ENCODE results near the gene LRRC37B.
"Not testable (repeated sequence)": the region's sequence is repeated elsewhere in the genome, so short reads cannot be mapped to it uniquely, and the experiment has no call there.

Gene LRRC37B

DNA sequence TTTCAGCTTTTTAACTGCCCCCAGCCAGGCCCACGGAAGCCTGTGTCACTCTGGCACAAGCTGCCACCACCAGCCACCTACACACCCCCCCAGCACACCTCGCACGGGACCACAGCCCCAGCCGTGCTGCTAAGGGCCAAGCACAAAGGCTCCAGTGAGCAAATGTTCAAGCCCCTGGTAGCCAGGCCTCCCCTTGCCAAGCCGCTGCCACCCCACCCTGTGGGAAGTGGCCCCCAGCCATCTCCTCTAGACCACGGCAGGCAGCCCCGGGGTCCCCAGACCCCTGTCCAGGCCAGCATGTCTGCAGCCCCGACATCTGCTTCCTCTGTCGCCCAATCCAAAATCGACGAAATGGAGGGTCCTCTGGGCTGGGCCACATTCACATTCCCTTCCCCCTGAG, 35.1 kb downstream of the LRRC37B start:
- not testable (repeated sequence) for DNase-seq

GRCh38 chr17:32045611-32046010, 38.4 kb downstream of the LRRC37B start:
- DNase-seq, result not testable (repeated sequence)

DNA sequence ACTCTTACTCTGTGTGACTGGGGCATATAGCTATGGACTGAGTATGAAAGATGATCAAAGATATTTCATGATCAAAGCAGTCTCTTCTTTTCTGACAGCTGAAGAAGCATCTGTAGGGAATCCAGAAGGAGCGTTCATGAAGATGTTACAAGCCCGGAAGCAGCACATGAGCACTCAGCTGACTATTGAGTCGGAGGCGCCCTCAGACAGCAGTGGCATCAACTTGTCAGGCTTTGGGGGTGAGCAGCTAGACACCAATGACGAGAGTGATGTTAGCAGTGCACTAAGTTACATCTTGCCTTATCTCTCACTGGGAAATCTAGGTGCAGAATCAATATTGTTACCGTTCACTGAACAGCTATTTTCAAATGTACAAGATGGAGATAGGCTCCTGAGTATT, 40.5 kb downstream of the LRRC37B start:
- DNase-seq, result not testable (repeated sequence)

- not testable (repeated sequence) for DNase-seq
These were observed 47.8 kb downstream of the LRRC37B start for GRCh38 chr17:32054985-32055384.

DNA sequence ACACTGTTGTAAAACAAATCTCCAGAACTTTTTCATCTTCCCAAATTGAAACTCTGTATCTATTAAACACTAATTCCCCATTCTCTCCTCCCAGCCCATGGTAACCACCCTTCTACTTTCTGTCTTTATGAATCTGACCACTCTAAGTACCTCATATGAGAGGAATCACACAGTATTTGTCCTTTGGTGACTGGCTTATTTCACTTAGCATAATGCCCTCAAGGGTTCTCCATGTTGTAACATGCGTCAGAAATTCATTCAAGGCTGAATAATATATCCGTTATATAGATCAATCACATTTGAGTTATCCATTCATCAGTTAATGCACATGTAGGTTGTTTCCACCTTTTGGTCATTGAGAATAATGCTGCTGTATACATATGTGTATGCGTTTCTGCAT, 48.2 kb downstream of the LRRC37B start:
- not testable (repeated sequence) for DNase-seq

DNA sequence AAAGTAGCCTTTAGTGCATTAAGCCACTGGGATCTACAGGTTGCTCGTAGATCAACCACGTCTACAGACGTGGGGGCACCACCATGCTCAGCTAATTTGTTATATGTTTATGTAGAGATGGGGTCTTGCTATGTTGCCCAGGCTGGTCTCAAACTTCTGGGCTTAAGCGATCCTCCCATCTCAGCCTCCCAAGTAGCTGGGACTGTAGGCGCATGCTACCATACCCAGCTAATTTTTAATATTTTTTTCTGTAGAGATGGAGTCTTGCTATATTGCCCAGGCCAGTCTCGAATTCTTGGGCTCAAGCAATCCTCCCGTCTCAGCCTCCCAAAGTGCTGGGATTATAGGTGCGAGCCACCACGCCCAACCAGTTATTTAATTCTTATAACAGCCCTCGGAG, 49.3 kb downstream of the LRRC37B start:
- DNase-seq, result not testable (repeated sequence)

DNA sequence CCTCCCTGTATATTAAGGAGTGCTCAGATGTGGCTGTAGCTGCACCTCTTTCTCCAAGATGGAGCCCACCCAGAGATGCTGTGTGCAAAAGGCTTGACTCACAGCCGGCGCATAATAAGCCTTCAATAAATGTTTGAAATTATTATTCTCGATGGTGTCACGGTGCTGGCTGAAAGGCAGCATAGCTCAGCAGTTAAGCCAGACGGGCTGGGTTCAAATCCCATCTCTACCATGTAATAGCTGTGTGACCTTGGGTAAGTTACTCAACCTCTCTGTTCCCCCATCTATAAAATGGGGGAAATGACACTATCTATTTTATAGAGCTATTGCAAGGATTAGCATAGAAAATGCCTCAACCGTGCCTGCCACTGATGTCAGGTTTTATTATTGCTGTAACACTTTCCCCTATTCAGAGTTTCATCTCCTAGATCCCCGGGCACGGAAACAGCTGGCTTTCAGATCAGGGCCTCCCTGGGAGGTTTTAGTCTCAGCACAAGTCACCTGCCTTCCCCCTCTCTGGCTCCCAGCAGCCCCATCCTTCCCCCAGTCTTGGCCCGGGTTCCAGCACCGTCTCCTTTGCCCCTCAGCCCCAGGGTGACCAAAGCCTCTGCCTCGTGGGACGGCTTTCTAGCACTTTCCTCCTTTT, 50.4 kb downstream of the LRRC37B start:
- not testable (repeated sequence) for DNase-seq

GRCh38 chr17:32060695-32061094, 53.5 kb downstream of the LRRC37B start:
- not testable (repeated sequence) for DNase-seq

DNA sequence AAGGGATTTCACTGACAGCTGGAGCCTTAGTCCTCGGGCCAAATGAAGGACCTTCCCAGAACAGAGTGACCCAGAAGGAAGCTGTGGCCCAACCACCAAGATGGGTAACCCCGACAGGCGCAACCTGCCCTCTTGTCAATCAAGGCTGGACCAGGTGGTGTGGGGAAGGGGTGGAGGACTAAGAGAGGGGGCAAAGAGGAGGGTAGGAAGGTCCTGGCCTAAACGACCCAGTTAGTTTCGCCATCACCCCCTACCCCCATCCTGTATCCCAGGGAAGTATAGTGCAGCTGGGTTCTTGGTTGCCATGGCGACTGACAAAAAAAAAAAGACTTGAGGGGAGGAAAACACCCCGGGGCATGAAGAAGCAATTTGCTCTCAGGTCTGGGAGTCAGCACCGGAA, 54.7 kb downstream of the LRRC37B start:
- not testable (repeated sequence) for DNase-seq

DNA sequence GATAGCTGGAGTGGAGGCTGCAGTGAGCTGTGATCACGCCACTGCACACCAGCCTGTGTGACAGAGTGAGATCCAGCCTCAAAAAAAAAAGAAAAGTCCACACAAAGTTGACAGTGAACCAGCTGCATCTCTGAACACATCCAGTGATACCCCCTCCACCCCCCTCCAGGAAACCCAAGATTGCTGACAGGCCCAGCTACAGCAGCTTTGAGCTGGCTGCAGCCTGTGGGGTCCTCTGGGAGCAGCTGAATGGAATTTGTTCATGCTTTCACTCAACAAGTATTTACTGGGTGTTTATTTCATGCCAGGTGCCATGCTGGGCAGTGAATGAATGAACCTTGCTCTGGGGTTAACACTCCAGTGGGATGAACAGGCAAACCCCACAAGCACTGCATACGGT, 56.9 kb downstream of the LRRC37B start:
- DNase-seq, result not testable (repeated sequence)

- not testable (repeated sequence) for DNase-seq
These were observed 59.0 kb downstream of the LRRC37B start for GRCh38 chr17:32066123-32066680.

DNA sequence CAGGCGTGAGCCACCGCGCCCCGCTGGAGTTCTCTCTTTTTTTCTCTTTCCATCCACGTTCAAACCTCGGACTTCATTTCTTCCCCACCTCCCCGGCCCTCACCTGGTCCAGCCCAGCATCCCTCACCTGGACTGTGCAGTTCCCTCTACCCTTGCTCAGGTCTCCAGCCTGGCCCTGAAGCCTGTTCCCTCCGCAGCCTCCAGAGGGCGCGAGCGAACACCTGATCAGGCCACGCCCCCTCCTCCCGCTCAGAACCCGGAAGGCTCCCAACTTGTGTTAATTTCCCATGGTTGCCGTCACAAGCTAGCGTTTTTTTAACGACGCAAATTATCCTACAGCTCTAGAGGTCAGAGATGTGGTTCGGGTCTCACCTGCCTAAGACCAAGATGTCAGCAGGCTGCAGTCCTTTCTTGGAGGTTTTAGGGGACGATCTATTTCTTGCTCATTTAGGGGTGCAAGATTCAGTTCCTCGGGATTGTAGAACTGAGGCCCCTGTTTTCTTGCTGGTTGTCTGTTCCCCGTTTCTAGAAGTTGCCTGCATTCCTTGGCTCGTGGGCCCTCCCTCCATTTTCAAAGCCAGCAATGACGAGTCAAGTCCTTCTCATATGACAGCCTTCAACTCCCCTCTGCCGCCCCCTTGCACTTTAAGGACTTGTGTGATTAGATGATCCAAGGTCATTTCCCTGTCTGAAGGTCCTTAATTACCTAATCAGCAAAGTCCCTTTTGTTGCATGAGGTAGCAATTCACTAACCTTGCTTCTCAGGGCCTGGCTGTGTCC, 59.9 kb downstream of the LRRC37B start:
- not testable (repeated sequence) for DNase-seq

DNA sequence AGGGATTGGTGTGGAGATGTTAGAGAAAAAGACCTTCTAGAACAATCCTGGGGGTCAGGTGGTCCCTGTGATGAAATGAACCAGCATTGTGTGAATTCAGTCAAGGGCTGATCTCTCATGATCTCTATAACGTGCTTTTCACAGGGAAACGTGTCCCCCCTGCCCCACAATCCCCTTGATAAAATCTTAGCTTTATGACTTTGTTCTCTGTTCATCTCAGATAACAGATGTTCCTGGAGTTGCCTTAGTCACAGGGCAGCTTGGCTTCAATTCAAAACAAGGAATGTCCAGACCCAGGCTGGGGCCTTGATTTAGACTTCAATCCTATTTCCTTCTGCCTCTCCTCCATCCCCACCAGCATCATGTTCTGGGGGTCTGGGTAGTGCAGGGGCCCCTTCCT, 61.9 kb downstream of the LRRC37B start:
- not testable (repeated sequence) for DNase-seq

GRCh38 chr17:32071961-32072360, 64.8 kb downstream of the LRRC37B start:
- not testable (repeated sequence) for DNase-seq

GRCh38 chr17:32073131-32073530, 65.9 kb downstream of the LRRC37B start:
- not testable (repeated sequence) for DNase-seq

DNA sequence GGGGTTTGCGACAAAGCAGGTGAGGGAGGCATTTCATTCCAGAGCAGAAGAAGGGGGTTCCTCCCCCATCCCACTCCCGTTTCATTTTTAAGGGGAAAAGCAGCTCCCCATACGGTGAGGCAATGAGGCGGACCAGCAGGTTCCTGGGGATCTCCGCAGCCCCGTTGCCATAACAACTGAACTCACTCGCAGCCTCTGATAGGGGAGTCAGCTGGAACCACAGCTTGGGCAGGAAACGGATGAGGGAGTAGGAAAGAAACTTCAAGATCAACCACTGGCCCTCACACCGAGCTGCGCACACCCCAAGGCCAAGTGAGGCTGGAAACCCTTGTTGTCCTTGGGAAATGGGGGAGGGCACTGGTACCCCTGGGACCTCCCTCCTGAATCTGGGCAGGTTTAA, 72.6 kb downstream of the LRRC37B start:
- DNase-seq, result peak; percentile 53

- DNase-seq, result not testable (repeated sequence)
These were observed 76.4 kb downstream of the LRRC37B start for GRCh38 chr17:32083550-32083979.

- not testable (repeated sequence) for DNase-seq
These were observed 77.1 kb downstream of the LRRC37B start for GRCh38 chr17:32084003-32084941.

- DNase-seq, result not testable (repeated sequence)
These were observed 78.0 kb downstream of the LRRC37B start for GRCh38 chr17:32084942-32085829.

DNA sequence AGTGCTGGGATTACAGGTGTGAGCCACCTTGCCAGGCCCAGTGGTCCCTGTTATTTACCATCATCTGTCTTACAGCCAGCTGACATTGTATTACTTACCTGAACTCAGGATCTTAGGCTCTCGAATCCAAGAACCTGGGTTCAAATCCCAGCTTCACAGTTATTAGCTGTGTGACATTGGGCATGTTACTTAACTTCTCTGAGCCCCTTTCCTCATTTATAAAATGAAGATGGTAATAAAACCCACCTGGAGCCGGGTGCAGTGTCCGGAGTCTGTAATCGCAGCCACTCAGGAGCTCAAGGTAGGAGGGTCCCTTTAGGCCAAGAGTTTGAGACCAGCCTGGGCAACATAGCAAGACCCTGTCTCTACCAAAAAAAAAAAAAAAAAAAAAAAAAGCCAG, 79.7 kb downstream of the LRRC37B start:
- not testable (repeated sequence) for DNase-seq

- not testable (repeated sequence) for DNase-seq
These were observed 84.9 kb downstream of the LRRC37B start for GRCh38 chr17:32092062-32092461.

DNA sequence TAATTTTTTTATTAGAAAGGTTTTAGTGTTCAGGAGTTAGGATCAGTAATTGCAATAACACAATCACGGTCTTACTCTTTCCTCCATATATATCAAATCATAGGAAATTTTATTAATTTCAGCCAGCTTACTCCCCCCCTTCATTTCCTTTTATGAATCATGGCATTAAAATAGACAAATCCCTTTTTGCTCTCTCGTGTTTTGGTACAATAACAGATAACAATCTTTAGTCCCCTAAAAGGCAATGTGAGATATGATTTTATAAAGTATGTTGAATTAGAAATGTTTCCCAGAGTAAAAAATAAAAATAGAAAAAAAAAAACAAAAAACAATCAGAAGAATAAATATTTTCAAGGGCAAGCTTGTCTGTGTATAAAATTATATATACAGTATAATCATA, 92.5 kb downstream of the LRRC37B start:
- DNase-seq, result no peak
